DOHH2 (cell line): ENCODE results near the gene GLIS2.

Experiments used
- CTCF ChIP-seq: fragments of 200-600 bp; sonication (generic); IDR thresholded peaks from one replicate; pipeline ENCODE4 v1.5.1; 2014; ENCODE audit warnings: antibody characterized with exemption, mild to moderate bottlenecking, low read depth, low read length; ENCODE audit not compliant: poor library complexity, severe bottlenecking
- EZH2phosphoT487 ChIP-seq: fragments of 200-600 bp; sonication (generic); IDR thresholded peaks from 2 replicates; pipeline ENCODE4 v1.6.1; 2017; ENCODE audit warnings: borderline replicate concordance, mild to moderate bottlenecking, antibody characterized with exemption, low read length, moderate library complexity, mixed read lengths

GRCh38 chr16:4277987-4278513, 37.8 kb upstream of the GLIS2 start:
- TF ChIP-seq CTCF (no peak), EZH2phosphoT487 (no peak)
